Measurements from ENCODE around the gene CST8.

GRCh38 chr20:23444859-23445258, 46.1 kb upstream of the CST8 start:
- TF ChIP-seq POLR2A (IDR thresholded peaks at IDR 0.05): no peak
- no peak for TF ChIP-seq CTCF (IDR thresholded peaks at IDR 0.05)
